ENCODE data around the gene TCF4.

The TCF4 gene

DNA sequence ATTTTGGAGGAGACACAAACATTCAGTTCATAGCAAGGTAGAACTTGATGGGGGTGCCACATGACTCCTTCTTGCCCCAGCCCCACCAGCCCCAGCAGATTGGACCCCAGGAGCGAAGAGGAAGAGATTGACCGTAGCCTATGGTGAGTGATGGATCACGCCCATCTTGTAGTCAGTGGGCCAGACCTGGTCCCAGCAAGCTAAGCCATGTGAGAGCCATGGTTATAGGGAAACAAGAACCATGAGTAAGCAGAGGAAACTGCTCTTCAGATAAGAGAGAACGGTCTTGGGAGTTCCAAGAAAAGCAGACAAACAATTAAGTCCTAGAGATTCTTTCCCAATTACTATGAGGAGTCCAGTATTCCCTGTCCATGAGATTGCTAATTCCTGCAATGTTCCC, 4.6 kb upstream of the TCF4 start:
- H2BK120ac ChIP-seq (ENCODE audit: insufficient read depth, low read length, poor library complexity): no peak overlapping the region
- H3K23ac ChIP-seq (ENCODE audit: low read length): no peak overlapping the region
- H2BK5ac ChIP-seq (ENCODE audit: low read depth, low read length, poor library complexity): no peak overlapping the region
- no peak overlapping the region for H2AK5ac ChIP-seq (ENCODE audit: low read length)
- H3K27me3 ChIP-seq (ENCODE audit: insufficient read depth, low read length): no peaks in the 10 kb centered on the region
- no peak overlapping the region for H2AFZ ChIP-seq (ENCODE audit: insufficient read depth, low read length, poor library complexity)
- no peak overlapping the region for H3K18ac ChIP-seq (ENCODE audit: low read length)
- H3K4me1 ChIP-seq (ENCODE audit: control insufficient read depth in 1 of 2, insufficient read depth in 2 of 2, low read length in 2 of 2): peaks cover 4% of the 10 kb centered on the region in 2 experiments
- H3K4ac ChIP-seq (ENCODE audit: low read depth, low read length): no peak overlapping the region
- H4K8ac ChIP-seq (ENCODE audit: low read depth, low read length): no peak overlapping the region
- H3K9ac ChIP-seq (ENCODE audit: low read length): no peak overlapping the region
- no peaks in the 10 kb centered on the region for H3K9me3 ChIP-seq (ENCODE audit: insufficient read depth, low read depth, low read length)
- DNase-seq: no peak
- no peak overlapping the region for H3K27ac ChIP-seq (ENCODE audit: low read depth, low read length)
- H3K14ac ChIP-seq (ENCODE audit: low read length): no peak overlapping the region
- no peak overlapping the region for H4K12ac ChIP-seq (ENCODE audit: low read depth, low read length)
- WGBS (ENCODE audit: extremely low coverage, insufficient coverage, insufficient read length): no CpG with 5 or more reads among the region's 4 CpGs
- no peaks in the 10 kb centered on the region for H3K36me3 ChIP-seq (ENCODE audit: control insufficient read depth in 1 of 2, insufficient read depth in 2 of 2, low read length in 2 of 2)
- H3K4me2 ChIP-seq (ENCODE audit: low read length): no peak overlapping the region
- no peak overlapping the region for H2BK12ac ChIP-seq (ENCODE audit: low read length)
- H3K4me3 ChIP-seq (ENCODE audit: low read depth, low read length): no peak overlapping the region
- H4K91ac ChIP-seq (ENCODE audit: low read depth, low read length): no peak overlapping the region
- H3K79me2 ChIP-seq (ENCODE audit: control insufficient read depth, insufficient read depth, low read length, poor library complexity): peaks cover 5% of the 10 kb centered on the region
- H3K79me1 ChIP-seq (ENCODE audit: low read length): peaks cover 12% of the 10 kb centered on the region

DNA sequence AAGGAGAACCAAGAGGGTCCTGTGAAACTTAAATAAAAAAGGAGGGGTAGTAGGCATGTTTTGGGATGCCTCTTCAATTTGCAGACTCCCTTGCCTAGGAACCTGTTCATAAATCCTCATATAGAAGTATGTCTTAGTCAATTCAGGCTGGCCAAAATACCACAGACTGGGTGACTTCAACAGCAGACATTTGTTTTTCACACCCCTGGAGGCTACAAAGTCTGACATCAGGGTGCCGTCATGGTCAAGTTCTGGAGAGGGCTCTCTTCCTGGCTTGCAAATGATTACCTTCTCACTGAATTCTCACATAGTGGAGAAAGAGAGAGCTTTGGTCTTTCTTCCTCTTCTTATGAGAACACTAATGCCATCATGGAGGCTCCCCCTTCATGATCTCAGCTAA, 4.1 kb upstream of the TCF4 start:
- H2BK5ac ChIP-seq (ENCODE audit: low read depth, low read length, poor library complexity): no peak overlapping the region
- no peak overlapping the region for H4K8ac ChIP-seq (ENCODE audit: low read depth, low read length)
- DNase-seq: peak; percentile 15 to 22
- no peak overlapping the region for H2AFZ ChIP-seq (ENCODE audit: insufficient read depth, low read length, poor library complexity)
- H2BK12ac ChIP-seq (ENCODE audit: low read length): no peak overlapping the region
- peaks cover 7% of the 10 kb centered on the region for H3K79me2 ChIP-seq (ENCODE audit: control insufficient read depth, insufficient read depth, low read length, poor library complexity)
- H3K36me3 ChIP-seq (ENCODE audit: control insufficient read depth in 1 of 2, insufficient read depth in 2 of 2, low read length in 2 of 2): no peaks in the 10 kb centered on the region
- no peak overlapping the region for H2AK5ac ChIP-seq (ENCODE audit: low read length)
- no peak overlapping the region for H3K9ac ChIP-seq (ENCODE audit: low read length)
- H3K23ac ChIP-seq (ENCODE audit: low read length): no peak overlapping the region
- H3K14ac ChIP-seq (ENCODE audit: low read length): no peak overlapping the region
- no peaks in the 10 kb centered on the region for H3K9me3 ChIP-seq (ENCODE audit: insufficient read depth, low read depth, low read length)
- H3K4me1 ChIP-seq (ENCODE audit: control insufficient read depth in 1 of 2, insufficient read depth in 2 of 2, low read length in 2 of 2): peaks cover 4% of the 10 kb centered on the region in 2 experiments
- H4K12ac ChIP-seq (ENCODE audit: low read depth, low read length): no peak overlapping the region
- H3K27me3 ChIP-seq (ENCODE audit: insufficient read depth, low read length): no peaks in the 10 kb centered on the region
- H3K79me1 ChIP-seq (ENCODE audit: low read length): peaks cover 12% of the 10 kb centered on the region
- no peak overlapping the region for H4K91ac ChIP-seq (ENCODE audit: low read depth, low read length)
- WGBS (ENCODE audit: extremely low coverage, insufficient coverage, insufficient read length): no CpG with 5 or more reads among the region's 1 CpG
- H3K27ac ChIP-seq (ENCODE audit: low read depth, low read length): no peak overlapping the region
- no peak overlapping the region for H3K4me2 ChIP-seq (ENCODE audit: low read length)
- no peak overlapping the region for H3K4ac ChIP-seq (ENCODE audit: low read depth, low read length)
- no peak overlapping the region for H3K18ac ChIP-seq (ENCODE audit: low read length)
- H3K4me3 ChIP-seq (ENCODE audit: low read depth, low read length): no peak overlapping the region
- no peak overlapping the region for H2BK120ac ChIP-seq (ENCODE audit: insufficient read depth, low read length, poor library complexity)

DNA sequence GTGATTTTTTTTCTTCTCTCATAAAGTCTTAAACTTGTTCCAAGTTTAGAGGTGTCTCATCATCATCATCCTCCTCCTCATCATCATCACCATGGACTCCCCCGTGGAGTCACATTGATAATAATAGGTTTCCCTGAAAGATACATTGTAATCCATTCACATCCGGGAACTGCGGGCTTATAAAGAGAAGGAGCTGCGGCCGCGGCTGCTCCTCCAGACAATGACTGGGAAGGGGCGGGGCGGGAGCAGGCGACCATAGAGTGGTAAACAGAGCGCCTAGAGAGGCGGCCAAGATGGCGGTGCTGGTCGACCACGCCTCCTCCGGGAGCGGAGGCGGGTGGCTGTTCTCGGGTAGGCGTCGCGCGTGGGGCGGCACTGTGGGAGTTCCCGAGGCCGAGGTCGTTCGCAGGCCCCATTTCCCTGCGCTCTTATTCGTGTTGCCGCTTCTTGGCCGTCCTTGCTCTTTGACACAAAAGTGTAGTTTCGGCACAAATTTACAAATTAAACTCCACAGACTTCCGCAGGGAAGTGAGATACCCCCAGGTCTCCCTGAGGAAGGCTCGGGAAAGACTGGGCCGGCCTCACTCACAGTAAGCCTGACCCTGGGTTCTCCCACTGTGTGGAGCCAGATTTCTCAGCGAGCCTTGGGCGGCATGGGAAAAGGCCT, 1.8 kb upstream of the TCF4 start:
- Histone ChIP-seq H2AK5ac (ENCODE audit: low read length) (no peak overlapping the region), H3K18ac (ENCODE audit: low read length) (peak overlapping the region; percentile 97), H3K4me3 (ENCODE audit: low read depth, low read length) (peak overlapping the region; percentile 61), H3K9ac (ENCODE audit: low read length) (peak overlapping the region; percentile 78), H3K4me2 (ENCODE audit: low read length) (peak overlapping the region; percentile 56), H4K91ac (ENCODE audit: low read depth, low read length) (peak overlapping the region; percentile 84), H4K12ac (ENCODE audit: low read depth, low read length) (peak overlapping the region; percentile 92), H3K23ac (ENCODE audit: low read length) (no peak overlapping the region), H2BK5ac (ENCODE audit: low read depth, low read length, poor library complexity) (peak overlapping the region; percentile 70), H3K14ac (ENCODE audit: low read length) (peak overlapping the region; percentile 92), H3K4ac (ENCODE audit: low read depth, low read length) (peak overlapping the region; percentile 92), H2AFZ (ENCODE audit: insufficient read depth, low read length, poor library complexity) (peak overlapping the region; percentile 97), H3K79me1 (ENCODE audit: low read length) (peaks cover 12% of the 10 kb centered on the region), H3K4me1 (ENCODE audit: control insufficient read depth in 1 of 2, insufficient read depth in 2 of 2, low read length in 2 of 2) (peaks cover 4 to 6% of the 10 kb centered on the region in 2 experiments), H3K27ac (ENCODE audit: low read depth, low read length) (peak overlapping the region; percentile 44), H3K36me3 (ENCODE audit: control insufficient read depth in 1 of 2, insufficient read depth in 2 of 2, low read length in 2 of 2) (no peaks in the 10 kb centered on the region), H2BK120ac (ENCODE audit: insufficient read depth, low read length, poor library complexity) (peak overlapping the region; percentile 96), H3K79me2 (ENCODE audit: control insufficient read depth, insufficient read depth, low read length, poor library complexity) (peaks cover 7% of the 10 kb centered on the region), H3K9me3 (ENCODE audit: insufficient read depth, low read depth, low read length) (no peaks in the 10 kb centered on the region), H3K27me3 (ENCODE audit: insufficient read depth, low read length) (no peaks in the 10 kb centered on the region), H2BK12ac (ENCODE audit: low read length) (no peak overlapping the region), H4K8ac (ENCODE audit: low read depth, low read length) (peak overlapping the region; percentile 100)
- no CpG with 5 or more reads among the region's 37 CpGs for WGBS (ENCODE audit: extremely low coverage, insufficient coverage, insufficient read length)
- peak; percentile 83 to 89 for DNase-seq

DNA sequence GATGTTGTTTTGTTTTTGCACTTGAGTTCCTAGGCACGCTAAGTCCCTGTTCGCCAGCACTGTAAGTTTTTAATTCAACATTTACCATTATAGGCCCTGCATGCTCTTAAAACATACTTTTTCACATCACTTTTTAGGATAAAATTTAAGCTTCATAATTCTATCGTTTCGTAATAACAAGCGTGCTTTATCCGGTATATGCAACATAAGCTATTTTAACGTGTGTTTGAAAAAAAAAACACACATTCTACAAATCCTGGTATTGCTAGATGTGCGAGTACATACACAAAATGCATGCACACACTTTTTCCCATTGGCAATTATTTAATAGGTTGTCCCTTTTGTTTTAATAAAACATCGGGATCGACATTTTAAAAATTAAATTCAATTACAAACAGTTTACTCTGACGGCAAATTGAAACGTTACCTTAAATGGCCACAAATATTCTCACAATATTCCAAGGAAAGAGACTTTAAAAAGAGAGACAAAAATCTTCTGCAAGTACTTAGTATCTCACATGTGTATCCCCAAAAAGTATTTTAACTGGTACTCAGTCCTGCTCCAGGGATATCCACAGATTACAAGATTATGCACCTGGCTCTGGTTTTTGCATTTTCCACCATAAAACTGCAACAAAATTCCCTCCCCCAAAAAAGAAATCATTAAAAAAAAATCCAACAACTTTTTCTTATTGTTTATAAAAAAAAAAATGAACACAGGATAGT, 1.0 kb upstream of the TCF4 start:
- peak overlapping the region; percentile 79 for H3K4me2 ChIP-seq (ENCODE audit: low read length)
- no peak overlapping the region for H2BK120ac ChIP-seq (ENCODE audit: insufficient read depth, low read length, poor library complexity)
- no peak overlapping the region for H3K18ac ChIP-seq (ENCODE audit: low read length)
- peaks cover 4 to 6% of the 10 kb centered on the region in 2 experiments for H3K4me1 ChIP-seq (ENCODE audit: control insufficient read depth in 1 of 2, insufficient read depth in 2 of 2, low read length in 2 of 2)
- peak overlapping the region; percentile 72 for H3K27ac ChIP-seq (ENCODE audit: low read depth, low read length)
- no peak overlapping the region for H3K4ac ChIP-seq (ENCODE audit: low read depth, low read length)
- no peaks in the 10 kb centered on the region for H3K9me3 ChIP-seq (ENCODE audit: insufficient read depth, low read depth, low read length)
- H4K91ac ChIP-seq (ENCODE audit: low read depth, low read length): no peak overlapping the region
- H3K4me3 ChIP-seq (ENCODE audit: low read depth, low read length): no peak overlapping the region
- H2BK5ac ChIP-seq (ENCODE audit: low read depth, low read length, poor library complexity): no peak overlapping the region
- H4K12ac ChIP-seq (ENCODE audit: low read depth, low read length): no peak overlapping the region
- DNase-seq: no peak
- H2AK5ac ChIP-seq (ENCODE audit: low read length): no peak overlapping the region
- no peaks in the 10 kb centered on the region for H3K36me3 ChIP-seq (ENCODE audit: control insufficient read depth in 1 of 2, insufficient read depth in 2 of 2, low read length in 2 of 2)
- no peak overlapping the region for H2AFZ ChIP-seq (ENCODE audit: insufficient read depth, low read length, poor library complexity)
- H3K27me3 ChIP-seq (ENCODE audit: insufficient read depth, low read length): no peaks in the 10 kb centered on the region
- H3K79me2 ChIP-seq (ENCODE audit: control insufficient read depth, insufficient read depth, low read length, poor library complexity): peaks cover 7% of the 10 kb centered on the region
- H4K8ac ChIP-seq (ENCODE audit: low read depth, low read length): no peak overlapping the region
- peaks cover 12% of the 10 kb centered on the region for H3K79me1 ChIP-seq (ENCODE audit: low read length)
- H3K23ac ChIP-seq (ENCODE audit: low read length): no peak overlapping the region
- H3K9ac ChIP-seq (ENCODE audit: low read length): peak overlapping the region; percentile 57
- no CpG with 5 or more reads among the region's 12 CpGs for whole genome bisulfite sequencing (ENCODE audit: extremely low coverage, insufficient coverage, insufficient read length)
- H3K14ac ChIP-seq (ENCODE audit: low read length): no peak overlapping the region
- no peak overlapping the region for H2BK12ac ChIP-seq (ENCODE audit: low read length)

Data from trophoblast cell (in vitro differentiated cells and primary cell).